CD4-positive, alpha-beta T cell (primary cell): ENCODE measurements around the gene GALNT10. TPM values are rescaled to one million over a fixed set of nuclear protein-coding genes. Genes with fewer than 3 reads are reported as not detected.

Experiments
- ATAC-seq: fragments of 200-7000 bp; cut with Tn5 transposase; one replicate; pipeline ENCODE4 v1.10.0; 2022; ENCODE audit warnings: mild to moderate bottlenecking; ENCODE audit not compliant: poor library complexity
- CTCF ChIA-PET: fragments of 350-600 bp; sonication (Branson Sonifier 250); formaldehyde crosslinking; loops from one replicate; lab custom pipeline; 2021; ENCODE audit warnings: antibody characterized with exemption, inconsistent platforms; lab: Charles Lee
- POLR2A ChIA-PET: fragments of 350-600 bp; sonication (Branson Sonifier 250); formaldehyde crosslinking; loops from one replicate; lab custom pipeline; 2021; ENCODE audit warnings: antibody characterized with exemption, inconsistent platforms; lab: Charles Lee
- DNase-seq, 14 experiments: peaks; one replicate each; pipeline ENCODE4 v3.0.0-alpha.2; 2013 to 2020; ENCODE audit warnings: mixed read lengths in 2 of 14
- H3K27ac ChIP-seq, 2 donors: one replicate each; pipeline versions ENCODE4 v1.5.1 to v1.7.0; 2013; ENCODE audit warnings: low read length in 2 of 2, low read depth in 1 of 2, mild to moderate bottlenecking in 1 of 2
- H3K27me3 ChIP-seq, 2 experiments: 1 replicate in 1 of 2; 2 replicates in 1 of 2; pipeline versions ENCODE4 v1.6.1 to v1.7.0; 2013; ENCODE audit warnings: low read length in 2 of 2, control low read depth in 1 of 2, mild to moderate bottlenecking in 1 of 2, moderate library complexity in 1 of 2; ENCODE audit not compliant: insufficient read depth in 2 of 2, control insufficient read depth in 1 of 2
- H3K36me3 ChIP-seq: one replicate; pipeline ENCODE4 v1.6.1; 2013; ENCODE audit warnings: low read length, control low read depth; ENCODE audit not compliant: insufficient read depth
- H3K4me1 ChIP-seq: one replicate; pipeline ENCODE4 v1.6.1; 2013; ENCODE audit warnings: low read length, control low read depth; ENCODE audit not compliant: insufficient read depth
- H3K4me3 ChIP-seq: one replicate; pipeline ENCODE4 v1.5.1; 2013; ENCODE audit warnings: mild to moderate bottlenecking, low read length, moderate library complexity
- H3K9me3 ChIP-seq, 2 experiments: 1 replicate in 1 of 2; 2 replicates in 1 of 2; pipeline versions ENCODE4 v1.6.1 to v1.7.0; 2013; ENCODE audit warnings: low read length in 2 of 2, mild to moderate bottlenecking in 2 of 2, control low read depth in 1 of 2, moderate library complexity in 1 of 2; ENCODE audit not compliant: control insufficient read depth in 1 of 2, insufficient read depth in 1 of 2
- H3K27ac Mint-ChIP-seq: one replicate; pipeline ENCODE4 v1.8.0; 2020; ENCODE audit warnings: mixed read lengths
- H3K27me3 Mint-ChIP-seq: one replicate; pipeline ENCODE4 v1.8.0; 2021; ENCODE audit warnings: mixed read lengths
- H3K36me3 Mint-ChIP-seq: one replicate; pipeline ENCODE4 v1.8.0; 2021; ENCODE audit warnings: low read depth, mixed read lengths
- H3K4me1 Mint-ChIP-seq: one replicate; pipeline ENCODE4 v1.8.0; 2021; ENCODE audit warnings: low read depth, mixed read lengths
- H3K4me3 Mint-ChIP-seq: one replicate; pipeline ENCODE4 v1.8.0; 2020; ENCODE audit warnings: mild to moderate bottlenecking, mixed read lengths
- H3K9me3 Mint-ChIP-seq: one replicate; pipeline ENCODE4 v1.8.0; 2020; ENCODE audit warnings: mixed read lengths
- CTCF ChIP-seq: fragments of 200-600 bp; IDR thresholded peaks from one replicate; pipeline ENCODE4 v1.8.0; 2022; ENCODE audit warnings: antibody characterized with exemption, mild to moderate bottlenecking
- intact Hi-C, 2 experiments: fragments of 100-400 bp; cut with DNase I in 1 of 2; cut with micrococcal nuclease in 1 of 2; formaldehyde crosslinking; loops; one replicate each; pipeline versions ENCODE4 v1.15.1 to v1.9.0; 2023 to 2025; cut with DNase I, micrococcal nuclease
- total RNA-seq, 174 experiments: library from RNA in 2 of 174; stranded (reverse) in 2 of 174; gene quantifications; one replicate each; pipeline ENCODE4 v1.2.3 and lab custom pipeline; 2021 to 2026

The GALNT10 gene
- total RNA-seq, 2 experiments from 2014 or later = 21.7 to 23.0 TPM

- ChIA-PET CTCF (no interaction called here), POLR2A (no interaction called here)
- no peaks in the 10 kb centered on the region for H3K9me3 ChIP-seq
- H3K27ac Mint-ChIP-seq = no peak overlapping the region
- DNase-seq = no peak
- no peaks in the 10 kb centered on the region for H3K27me3 Mint-ChIP-seq
- H3K9me3 Mint-ChIP-seq = peaks cover 7% of the 10 kb centered on the region
- no peak overlapping the region for H3K4me3 Mint-ChIP-seq
- no peak overlapping the region for H3K4me3 ChIP-seq
- peaks cover 14% of the 10 kb centered on the region for H3K4me1 Mint-ChIP-seq
- H3K27ac ChIP-seq = no peak overlapping the region
- ATAC-seq = no peak
- H3K36me3 ChIP-seq = no peaks in the 10 kb centered on the region
- peaks cover 54% of the 10 kb centered on the region for H3K36me3 Mint-ChIP-seq
- H3K27me3 ChIP-seq = no peaks in the 10 kb centered on the region
- H3K4me1 ChIP-seq = no peaks in the 10 kb centered on the region
- intact Hi-C loops = no loop called here
- no peak for TF ChIP-seq CTCF
Measured at GRCh38 chr5:154253807-154254206, 63.3 kb downstream of the GALNT10 start.

GRCh38 chr5:154254896-154255295 lies 64.4 kb downstream of the GALNT10 start:
- Mint-ChIP-seq H3K4me1 (peaks cover 15% of the 10 kb centered on the region), H3K27me3 (no peaks in the 10 kb centered on the region), H3K4me3 (no peak overlapping the region), H3K9me3 (peaks cover 7% of the 10 kb centered on the region), H3K36me3 (peaks cover 54% of the 10 kb centered on the region), H3K27ac (no peak overlapping the region)
- Histone ChIP-seq H3K27me3 (no peaks in the 10 kb centered on the region), H3K36me3 (no peaks in the 10 kb centered on the region), H3K27ac (no peak overlapping the region), H3K4me1 (no peaks in the 10 kb centered on the region), H3K9me3 (no peaks in the 10 kb centered on the region), H3K4me3 (no peak overlapping the region)
- DNase-seq = no peak
- POLR2A ChIA-PET = no interaction called here
- CTCF ChIA-PET = no interaction called here
- ATAC-seq = no peak
- intact Hi-C loops = no loop called here
- no peak for TF ChIP-seq CTCF

GRCh38 chr5:154257046-154257445 lies 66.5 kb downstream of the GALNT10 start:
- Histone ChIP-seq H3K4me1 (no peaks in the 10 kb centered on the region), H3K4me3 (no peak overlapping the region), H3K27ac (no peak overlapping the region), H3K9me3 (no peaks in the 10 kb centered on the region), H3K36me3 (peaks cover 2% of the 10 kb centered on the region), H3K27me3 (no peaks in the 10 kb centered on the region)
- CTCF ChIA-PET = no interaction called here
- peaks cover 38% of the 10 kb centered on the region for H3K36me3 Mint-ChIP-seq
- intact Hi-C loops = no loop called here
- H3K27me3 Mint-ChIP-seq = no peaks in the 10 kb centered on the region
- H3K9me3 Mint-ChIP-seq = peaks cover 6% of the 10 kb centered on the region
- peaks cover 15% of the 10 kb centered on the region for H3K4me1 Mint-ChIP-seq
- DNase-seq (no peak), ATAC-seq (no peak)
- no peak overlapping the region for H3K27ac Mint-ChIP-seq
- H3K4me3 Mint-ChIP-seq = no peak overlapping the region
- POLR2A ChIA-PET = no interaction called here
- no peak for TF ChIP-seq CTCF
